ENCODE measurements around the gene CSRNP3. TPM values are rescaled to one million over a fixed set of nuclear protein-coding genes. Genes with fewer than 3 reads are reported as not detected.
A peak's percentile ranks its signal among the peaks of the same experiment; 100 is the strongest.
"Not testable (repeated sequence)": the region's sequence is repeated elsewhere in the genome, so short reads cannot be mapped to it uniquely, and the experiment has no call there.

CSRNP3 gene
- total RNA-seq, 1 donor from 2014 or later, result 31.2 TPM

DNA sequence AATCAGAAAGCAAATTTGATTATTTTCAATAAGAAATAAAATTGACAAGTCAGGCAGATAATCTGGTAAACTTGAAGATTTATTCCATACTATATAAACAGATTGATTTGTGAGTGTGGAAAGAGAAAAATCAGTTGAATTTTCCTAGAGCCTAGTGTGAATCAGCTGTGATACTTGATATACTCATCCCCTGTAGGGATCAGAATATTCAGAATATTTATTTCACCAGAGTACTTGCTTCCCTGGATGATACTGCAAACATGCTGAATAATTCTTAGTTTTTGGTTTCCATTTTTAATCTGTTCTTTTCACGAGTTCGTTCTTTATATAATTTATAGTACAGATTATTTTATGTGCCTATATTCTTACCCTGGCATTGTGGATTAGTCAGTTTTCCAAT, 181.7 kb downstream of the CSRNP3 start:
- Mint-ChIP-seq H3K4me1 (peaks cover 20% of the 10 kb centered on the region), H3K27me3 (ENCODE audit: low read depth) (no peaks in the 10 kb centered on the region), H3K27ac (no peak overlapping the region), H3K9me3 (no peaks in the 10 kb centered on the region), H3K36me3 (peaks cover 14% of the 10 kb centered on the region), H3K4me3 (no peak overlapping the region)
- no peak for DNase-seq (ENCODE audit: low spot score in 2 of 2, unreplicated experiment in 2 of 2)
- TF ChIP-seq, protein P1, sequence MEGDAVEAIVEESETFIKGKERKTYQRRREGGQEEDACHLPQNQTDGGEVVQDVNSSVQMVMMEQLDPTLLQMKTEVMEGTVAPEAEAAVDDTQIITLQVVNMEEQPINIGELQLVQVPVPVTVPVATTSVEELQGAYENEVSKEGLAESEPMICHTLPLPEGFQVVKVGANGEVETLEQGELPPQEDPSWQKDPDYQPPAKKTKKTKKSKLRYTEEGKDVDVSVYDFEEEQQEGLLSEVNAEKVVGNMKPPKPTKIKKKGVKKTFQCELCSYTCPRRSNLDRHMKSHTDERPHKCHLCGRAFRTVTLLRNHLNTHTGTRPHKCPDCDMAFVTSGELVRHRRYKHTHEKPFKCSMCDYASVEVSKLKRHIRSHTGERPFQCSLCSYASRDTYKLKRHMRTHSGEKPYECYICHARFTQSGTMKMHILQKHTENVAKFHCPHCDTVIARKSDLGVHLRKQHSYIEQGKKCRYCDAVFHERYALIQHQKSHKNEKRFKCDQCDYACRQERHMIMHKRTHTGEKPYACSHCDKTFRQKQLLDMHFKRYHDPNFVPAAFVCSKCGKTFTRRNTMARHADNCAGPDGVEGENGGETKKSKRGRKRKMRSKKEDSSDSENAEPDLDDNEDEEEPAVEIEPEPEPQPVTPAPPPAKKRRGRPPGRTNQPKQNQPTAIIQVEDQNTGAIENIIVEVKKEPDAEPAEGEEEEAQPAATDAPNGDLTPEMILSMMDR (IDR thresholded peaks at IDR 0.05; ENCODE audit: unreplicated experiment), result no peak

DNA sequence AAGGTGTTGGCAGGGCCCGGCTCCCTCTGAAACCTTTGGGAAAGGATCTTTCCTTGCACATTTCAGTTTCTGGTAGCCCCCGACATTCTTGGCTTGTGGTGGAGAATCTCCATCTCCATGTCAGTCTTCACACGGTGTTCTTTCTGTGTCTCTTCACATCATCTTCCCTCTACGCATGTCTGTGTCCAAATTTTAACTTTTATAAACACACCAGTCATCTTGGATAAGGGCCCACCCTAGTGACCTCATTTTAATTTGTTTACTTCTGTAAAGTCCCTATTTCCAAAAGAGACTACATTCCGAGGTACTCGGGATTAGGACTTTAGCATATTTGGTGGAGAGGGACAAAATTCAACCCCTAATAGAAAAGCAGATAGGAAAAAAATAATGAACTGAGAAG, 186.2 kb downstream of the CSRNP3 start:
- TF ChIP-seq, protein P1 (IDR thresholded peaks at IDR 0.05; ENCODE audit: unreplicated experiment), result no peak

DNA sequence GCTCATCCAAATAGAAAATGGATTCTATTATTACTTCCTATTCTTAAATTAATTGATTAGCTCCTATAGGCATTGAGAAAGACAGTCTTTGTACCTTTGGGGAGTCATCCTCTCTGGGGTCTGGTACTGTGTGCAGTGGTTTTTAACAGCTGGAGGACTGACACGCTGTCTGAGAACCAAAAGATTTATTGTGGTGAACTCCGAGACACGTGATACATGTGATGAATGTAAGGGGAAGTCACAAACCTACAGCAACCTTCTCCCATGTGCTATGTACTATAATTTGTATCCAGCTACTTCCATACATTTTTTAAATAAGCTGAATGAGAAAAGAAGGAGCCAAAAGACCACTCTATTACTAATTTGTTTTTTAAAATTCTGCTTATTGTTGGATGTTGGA, 190.9 kb downstream of the CSRNP3 start:
- DNase-seq (ENCODE audit: low spot score in 2 of 2, unreplicated experiment in 2 of 2), result no peak
- Mint-ChIP-seq H3K27ac (no peak overlapping the region), H3K36me3 (peaks cover 57% of the 10 kb centered on the region)

More for the DNA sequence above, 186.2 kb downstream of the CSRNP3 start:
- Mint-ChIP-seq H3K4me3 (no peak overlapping the region), H3K27ac (no peak overlapping the region), H3K9me3 (no peaks in the 10 kb centered on the region), H3K27me3 (ENCODE audit: low read depth) (no peaks in the 10 kb centered on the region), H3K36me3 (peaks cover 47% of the 10 kb centered on the region), H3K4me1 (peaks cover 3% of the 10 kb centered on the region)
- DNase-seq (ENCODE audit: low spot score in 2 of 2, unreplicated experiment in 2 of 2), result no peak

DNA sequence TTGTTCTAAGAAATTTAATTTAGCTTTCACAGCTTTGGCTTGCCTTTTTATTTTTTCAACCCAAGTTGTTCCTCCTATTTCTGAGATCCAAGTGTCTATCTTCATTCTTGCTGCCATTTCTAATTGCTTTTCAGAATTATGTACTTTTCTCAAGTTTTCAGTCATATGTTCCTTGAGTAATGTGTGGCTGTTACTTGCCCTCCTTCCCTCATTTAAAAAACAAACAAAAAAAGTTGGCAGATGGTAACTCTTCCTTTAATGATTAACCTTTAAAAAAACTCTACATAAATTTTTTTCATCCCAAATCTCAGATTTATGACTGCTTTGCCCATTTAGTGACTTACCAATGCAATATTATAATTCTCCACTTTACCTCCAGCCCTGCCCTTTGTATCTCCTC, 193.2 kb downstream of the CSRNP3 start:
- Mint-ChIP-seq H3K27me3 (ENCODE audit: low read depth) (no peaks in the 10 kb centered on the region), H3K36me3 (peaks cover 47% of the 10 kb centered on the region), H3K27ac (peak overlapping the region; percentile 14), H3K4me1 (peaks cover 23% of the 10 kb centered on the region), H3K4me3 (no peak overlapping the region), H3K9me3 (no peaks in the 10 kb centered on the region)
- TF ChIP-seq, protein P1 (IDR thresholded peaks at IDR 0.05; ENCODE audit: unreplicated experiment), result no peak
- DNase-seq (ENCODE audit: low spot score in 2 of 2, unreplicated experiment in 2 of 2), result no peak

More for the DNA sequence above, 190.9 kb downstream of the CSRNP3 start:
- TF ChIP-seq, protein P1 (IDR thresholded peaks at IDR 0.05; ENCODE audit: unreplicated experiment), result no peak
- H3K4me3 Mint-ChIP-seq, result no peak overlapping the region
- no peaks in the 10 kb centered on the region for H3K9me3 Mint-ChIP-seq
- H3K27me3 Mint-ChIP-seq (ENCODE audit: low read depth), result no peaks in the 10 kb centered on the region
- H3K4me1 Mint-ChIP-seq, result peaks cover 10% of the 10 kb centered on the region

DNA sequence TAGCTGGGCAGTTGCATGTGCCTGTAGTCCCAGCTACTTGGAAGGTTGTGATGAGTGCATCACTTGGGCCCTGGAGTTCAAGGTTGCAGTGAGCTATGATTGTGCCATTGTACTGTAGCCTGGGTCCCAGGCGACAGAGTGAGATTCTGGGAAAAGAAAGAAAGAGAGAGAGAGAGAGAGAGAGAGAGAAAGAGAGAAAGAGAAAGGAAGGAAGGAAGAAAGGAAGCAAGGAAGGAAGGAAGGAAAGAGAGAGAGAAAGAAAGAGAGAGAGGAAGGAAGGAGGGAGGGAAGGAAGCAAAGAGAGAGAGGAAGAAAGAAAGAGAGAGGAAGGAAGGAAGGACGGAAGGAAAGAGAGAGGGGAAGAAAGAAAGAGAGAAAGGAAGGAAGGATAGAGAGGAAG, 196.1 kb downstream of the CSRNP3 start:
- peak overlapping the region; percentile 86 for H3K27ac Mint-ChIP-seq
- TF ChIP-seq, protein P1 (IDR thresholded peaks at IDR 0.05; ENCODE audit: unreplicated experiment), result no peak
- H3K4me3 Mint-ChIP-seq, result no peak overlapping the region
- DNase-seq (ENCODE audit: low spot score in 2 of 2, unreplicated experiment in 2 of 2), result no peak
- peaks cover 30% of the 10 kb centered on the region for H3K36me3 Mint-ChIP-seq
- H3K9me3 Mint-ChIP-seq, result no peaks in the 10 kb centered on the region
- peaks cover 29% of the 10 kb centered on the region for H3K4me1 Mint-ChIP-seq
- no peaks in the 10 kb centered on the region for H3K27me3 Mint-ChIP-seq (ENCODE audit: low read depth)

DNA sequence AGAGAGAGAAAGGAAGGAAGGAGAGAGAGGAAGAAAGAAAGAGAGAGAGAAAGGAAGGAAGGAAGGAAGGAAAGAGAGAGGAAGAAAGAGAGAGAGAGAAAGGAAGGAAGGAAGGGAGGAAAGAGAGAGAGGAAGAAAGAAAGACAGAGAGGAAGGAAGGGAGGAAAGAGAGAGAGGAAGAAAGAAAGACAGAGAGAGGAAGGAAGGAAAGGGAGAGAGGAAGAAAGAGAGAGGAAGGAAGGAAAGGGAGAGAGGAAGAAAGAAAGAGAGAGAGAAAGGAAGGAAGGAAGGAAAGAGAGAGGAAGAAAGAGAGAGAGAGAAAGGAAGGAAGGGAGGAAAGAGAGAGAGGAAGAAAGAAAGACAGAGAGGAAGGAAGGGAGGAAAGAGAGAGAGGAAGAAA, 196.6 kb downstream of the CSRNP3 start:
- H3K4me3 Mint-ChIP-seq; H3K9me3 Mint-ChIP-seq; DNase-seq (ENCODE audit: low spot score in 2 of 2, unreplicated experiment in 2 of 2); H3K27me3 Mint-ChIP-seq (ENCODE audit: low read depth): not testable (repeated sequence)
- Mint-ChIP-seq H3K36me3 (peaks cover 32% of the 10 kb centered on the region), H3K27ac (peak overlapping the region; percentile 86), H3K4me1 (peaks cover 29% of the 10 kb centered on the region)
